ENCODE measurements around the gene CLEC3A.

Gene CLEC3A, protein sequence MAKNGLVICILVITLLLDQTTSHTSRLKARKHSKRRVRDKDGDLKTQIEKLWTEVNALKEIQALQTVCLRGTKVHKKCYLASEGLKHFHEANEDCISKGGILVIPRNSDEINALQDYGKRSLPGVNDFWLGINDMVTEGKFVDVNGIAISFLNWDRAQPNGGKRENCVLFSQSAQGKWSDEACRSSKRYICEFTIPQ

GRCh38 chr16:78022347-78023060 lies at the start of gene CLEC3A:
CLEC3A (plus strand) TSS chr16:78022548; CDS start chr16:78022627, 79 bp downstream.
- in situ Hi-C loops (cut with HindIII; ENCODE audit: low sequenced_read_pairs), result no loop called here
- H3K4me3 ChIP-seq (ENCODE audit: low read depth, low read length), result no peak within 1 kb of the TSS
- TF ChIP-seq, protein P1, sequence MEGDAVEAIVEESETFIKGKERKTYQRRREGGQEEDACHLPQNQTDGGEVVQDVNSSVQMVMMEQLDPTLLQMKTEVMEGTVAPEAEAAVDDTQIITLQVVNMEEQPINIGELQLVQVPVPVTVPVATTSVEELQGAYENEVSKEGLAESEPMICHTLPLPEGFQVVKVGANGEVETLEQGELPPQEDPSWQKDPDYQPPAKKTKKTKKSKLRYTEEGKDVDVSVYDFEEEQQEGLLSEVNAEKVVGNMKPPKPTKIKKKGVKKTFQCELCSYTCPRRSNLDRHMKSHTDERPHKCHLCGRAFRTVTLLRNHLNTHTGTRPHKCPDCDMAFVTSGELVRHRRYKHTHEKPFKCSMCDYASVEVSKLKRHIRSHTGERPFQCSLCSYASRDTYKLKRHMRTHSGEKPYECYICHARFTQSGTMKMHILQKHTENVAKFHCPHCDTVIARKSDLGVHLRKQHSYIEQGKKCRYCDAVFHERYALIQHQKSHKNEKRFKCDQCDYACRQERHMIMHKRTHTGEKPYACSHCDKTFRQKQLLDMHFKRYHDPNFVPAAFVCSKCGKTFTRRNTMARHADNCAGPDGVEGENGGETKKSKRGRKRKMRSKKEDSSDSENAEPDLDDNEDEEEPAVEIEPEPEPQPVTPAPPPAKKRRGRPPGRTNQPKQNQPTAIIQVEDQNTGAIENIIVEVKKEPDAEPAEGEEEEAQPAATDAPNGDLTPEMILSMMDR (IDR thresholded peaks at IDR 0.05; ENCODE audit: low read depth, low read length, missing control alignments), result no peak
- DNase-seq (ENCODE audit: low read depth), result no peak

DNA sequence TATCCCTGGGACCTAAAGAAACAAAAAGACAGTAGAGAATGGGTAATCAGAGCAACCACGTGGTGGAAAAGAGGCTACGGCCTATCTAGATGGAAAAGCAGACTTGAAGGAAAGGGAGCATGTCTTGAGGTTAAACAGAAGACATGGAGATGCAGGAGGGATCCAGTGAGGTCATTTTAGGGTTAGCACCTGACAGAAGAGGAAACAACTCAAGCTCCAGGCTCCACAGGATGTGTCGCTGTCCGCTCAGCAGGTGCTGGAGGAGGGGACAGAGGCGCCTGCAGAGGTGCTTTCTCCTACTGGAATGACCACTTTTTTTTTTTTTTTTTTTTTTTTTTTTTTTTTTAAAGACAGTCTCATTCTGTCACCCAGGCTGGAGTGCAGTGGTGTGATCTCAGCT lies 47.5 kb upstream of the CLEC3A start:
- in situ Hi-C loops (cut with HindIII; ENCODE audit: low sequenced_read_pairs), result no loop called here
- no peak for DNase-seq (ENCODE audit: low read depth)
- TF ChIP-seq, protein P1 (IDR thresholded peaks at IDR 0.05; ENCODE audit: low read depth, low read length, missing control alignments), result no peak
- no peak overlapping the region for H3K4me3 ChIP-seq (ENCODE audit: low read depth, low read length)

DNA sequence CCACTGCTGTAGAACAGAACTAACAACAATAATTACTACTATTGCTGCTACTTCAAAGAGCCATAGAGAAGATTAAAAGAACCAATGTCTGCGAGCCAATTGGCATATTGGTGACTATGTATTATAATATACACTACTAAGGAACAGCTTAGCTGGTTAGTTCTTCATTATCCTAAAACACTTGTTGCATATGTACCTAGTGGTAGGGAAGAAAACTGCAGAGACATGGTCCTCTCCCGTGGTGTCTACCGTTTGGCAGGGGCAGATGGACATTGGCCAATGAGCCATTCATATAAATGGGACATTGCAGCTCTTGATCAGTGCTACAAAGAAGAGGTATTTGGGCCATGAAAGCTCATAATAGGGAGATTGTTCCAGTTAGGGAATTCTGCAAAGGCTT lies 46.4 kb upstream of the CLEC3A start:
- in situ Hi-C loops (cut with HindIII; ENCODE audit: low sequenced_read_pairs), result no loop called here
- TF ChIP-seq, protein P1 (IDR thresholded peaks at IDR 0.05; ENCODE audit: low read depth, low read length, missing control alignments), result no peak
- DNase-seq (ENCODE audit: low read depth), result no peak
- no peak overlapping the region for H3K4me3 ChIP-seq (ENCODE audit: low read depth, low read length)

GRCh38 chr16:77977339-77977738 lies 45.0 kb upstream of the CLEC3A start:
- TF ChIP-seq, protein P1 (IDR thresholded peaks at IDR 0.05; ENCODE audit: low read depth, low read length, missing control alignments), result no peak
- no peak for DNase-seq (ENCODE audit: low read depth)
- in situ Hi-C loops (cut with HindIII; ENCODE audit: low sequenced_read_pairs), result no loop called here
- no peak overlapping the region for H3K4me3 ChIP-seq (ENCODE audit: low read depth, low read length)

DNA sequence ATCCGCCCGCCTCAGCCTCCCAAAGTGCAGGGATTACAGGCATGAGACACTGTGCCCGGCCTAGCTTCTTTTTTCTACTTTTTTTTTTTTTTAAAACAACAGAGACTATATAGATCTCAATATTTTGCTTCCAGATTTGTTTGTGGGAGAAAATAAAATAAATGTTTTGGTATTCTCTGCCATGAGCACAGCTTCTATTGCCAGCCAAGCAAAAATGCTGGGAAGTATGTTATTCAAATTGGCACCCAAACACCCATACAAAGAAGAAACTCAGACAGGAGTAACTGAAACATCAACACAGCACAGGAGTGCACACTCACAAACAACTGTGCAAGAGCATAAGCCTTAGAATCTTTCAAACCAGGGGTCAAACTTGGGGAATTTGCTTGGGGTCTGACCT lies 37.2 kb upstream of the CLEC3A start:
- TF ChIP-seq, protein P1 (IDR thresholded peaks at IDR 0.05; ENCODE audit: low read depth, low read length, missing control alignments), result no peak
- H3K4me3 ChIP-seq (ENCODE audit: low read depth, low read length), result no peak overlapping the region
- in situ Hi-C loops (cut with HindIII; ENCODE audit: low sequenced_read_pairs), result no loop called here
- DNase-seq (ENCODE audit: low read depth), result no peak

- in situ Hi-C loops (cut with HindIII; ENCODE audit: low sequenced_read_pairs), result no loop called here
- TF ChIP-seq, protein P1 (IDR thresholded peaks at IDR 0.05; ENCODE audit: low read depth, low read length, missing control alignments), result no peak
- no peak for DNase-seq (ENCODE audit: low read depth)
- no peak overlapping the region for H3K4me3 ChIP-seq (ENCODE audit: low read depth, low read length)
Measured at GRCh38 chr16:77986011-77986740, 36.2 kb upstream of the CLEC3A start.

All from astrocyte of the cerebellum (primary cell).